ENCODE measurements around the gene CFAP65. TPM values are rescaled to one million over a fixed set of nuclear protein-coding genes. Genes with fewer than 3 reads are reported as not detected.

CFAP65 gene
- total and polyA plus RNA-seq, 2 of the 13 experiments (the other 11 are each of a cell fraction or from before 2014, with no cell fraction given), result 0.05 TPM; not detected in 1

DNA sequence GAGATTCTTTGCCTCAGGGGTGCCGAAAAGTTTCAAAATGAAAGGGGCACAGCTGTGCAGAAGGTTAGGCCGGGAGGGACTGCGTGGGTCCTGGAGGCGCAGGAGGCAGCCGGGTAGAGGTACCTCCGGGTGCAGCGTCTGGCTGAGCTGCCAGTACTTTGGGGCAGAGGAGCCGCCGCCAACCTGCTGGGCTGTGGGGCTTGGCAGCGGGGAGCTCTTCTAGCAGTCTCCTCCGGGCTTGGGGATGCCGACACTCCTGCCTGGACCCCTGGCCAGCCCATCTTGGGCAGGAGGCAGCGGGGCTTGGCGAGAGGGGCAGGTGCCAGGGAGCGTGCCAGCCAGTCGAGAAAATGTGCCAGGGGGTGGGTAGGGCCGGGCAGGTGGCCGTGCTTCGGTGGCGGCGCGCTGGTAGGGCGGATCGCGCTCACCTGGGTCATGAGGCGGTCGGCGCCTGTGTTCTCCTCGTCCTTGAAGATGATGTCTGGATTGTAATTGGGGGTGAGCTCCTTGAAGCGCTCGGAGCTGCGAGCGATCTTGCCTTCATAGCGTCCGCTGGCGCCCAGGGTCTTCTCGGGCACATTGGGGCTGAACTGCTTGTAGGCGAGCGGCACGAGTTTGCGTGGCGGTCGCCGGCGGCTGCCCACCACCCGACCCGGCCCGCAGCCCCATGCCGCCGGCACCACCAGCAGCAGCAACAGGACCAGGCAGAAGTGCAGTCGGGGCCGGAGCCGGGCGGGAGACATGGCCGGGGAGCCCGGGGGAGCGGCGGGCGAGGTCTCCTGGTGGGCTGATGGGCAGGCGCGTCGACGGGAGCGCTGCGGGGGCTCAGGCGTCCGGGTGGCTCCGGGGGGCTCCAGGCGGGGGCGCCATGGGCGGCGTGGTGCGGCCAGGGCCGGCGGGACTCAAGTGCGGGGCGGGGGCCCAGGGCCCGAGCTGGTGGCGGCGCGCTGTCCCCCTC is 18.7 kb upstream of the CFAP65 start (continued):
- TF ChIP-seq, protein P1, sequence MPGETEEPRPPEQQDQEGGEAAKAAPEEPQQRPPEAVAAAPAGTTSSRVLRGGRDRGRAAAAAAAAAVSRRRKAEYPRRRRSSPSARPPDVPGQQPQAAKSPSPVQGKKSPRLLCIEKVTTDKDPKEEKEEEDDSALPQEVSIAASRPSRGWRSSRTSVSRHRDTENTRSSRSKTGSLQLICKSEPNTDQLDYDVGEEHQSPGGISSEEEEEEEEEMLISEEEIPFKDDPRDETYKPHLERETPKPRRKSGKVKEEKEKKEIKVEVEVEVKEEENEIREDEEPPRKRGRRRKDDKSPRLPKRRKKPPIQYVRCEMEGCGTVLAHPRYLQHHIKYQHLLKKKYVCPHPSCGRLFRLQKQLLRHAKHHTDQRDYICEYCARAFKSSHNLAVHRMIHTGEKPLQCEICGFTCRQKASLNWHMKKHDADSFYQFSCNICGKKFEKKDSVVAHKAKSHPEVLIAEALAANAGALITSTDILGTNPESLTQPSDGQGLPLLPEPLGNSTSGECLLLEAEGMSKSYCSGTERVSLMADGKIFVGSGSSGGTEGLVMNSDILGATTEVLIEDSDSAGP (CRISPR knock-in tag; IDR thresholded peaks at IDR 0.05; ENCODE audit: borderline replicate concordance), result 0 out of 2 replicates have a peak, but pooled peaks have one; percentile 1
- TF ChIP-seq, protein P2, sequence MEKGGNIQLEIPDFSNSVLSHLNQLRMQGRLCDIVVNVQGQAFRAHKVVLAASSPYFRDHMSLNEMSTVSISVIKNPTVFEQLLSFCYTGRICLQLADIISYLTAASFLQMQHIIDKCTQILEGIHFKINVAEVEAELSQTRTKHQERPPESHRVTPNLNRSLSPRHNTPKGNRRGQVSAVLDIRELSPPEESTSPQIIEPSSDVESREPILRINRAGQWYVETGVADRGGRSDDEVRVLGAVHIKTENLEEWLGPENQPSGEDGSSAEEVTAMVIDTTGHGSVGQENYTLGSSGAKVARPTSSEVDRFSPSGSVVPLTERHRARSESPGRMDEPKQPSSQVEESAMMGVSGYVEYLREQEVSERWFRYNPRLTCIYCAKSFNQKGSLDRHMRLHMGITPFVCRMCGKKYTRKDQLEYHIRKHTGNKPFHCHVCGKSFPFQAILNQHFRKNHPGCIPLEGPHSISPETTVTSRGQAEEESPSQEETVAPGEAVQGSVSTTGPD (CRISPR knock-in tag; IDR thresholded peaks at IDR 0.05), result no peak
- TF ChIP-seq ZNF33B (CRISPR knock-in tag; IDR thresholded peaks at IDR 0.05), result 0 out of 2 replicates have a peak, but pooled peaks have one; percentile 23
- TF ChIP-seq, protein P3, sequence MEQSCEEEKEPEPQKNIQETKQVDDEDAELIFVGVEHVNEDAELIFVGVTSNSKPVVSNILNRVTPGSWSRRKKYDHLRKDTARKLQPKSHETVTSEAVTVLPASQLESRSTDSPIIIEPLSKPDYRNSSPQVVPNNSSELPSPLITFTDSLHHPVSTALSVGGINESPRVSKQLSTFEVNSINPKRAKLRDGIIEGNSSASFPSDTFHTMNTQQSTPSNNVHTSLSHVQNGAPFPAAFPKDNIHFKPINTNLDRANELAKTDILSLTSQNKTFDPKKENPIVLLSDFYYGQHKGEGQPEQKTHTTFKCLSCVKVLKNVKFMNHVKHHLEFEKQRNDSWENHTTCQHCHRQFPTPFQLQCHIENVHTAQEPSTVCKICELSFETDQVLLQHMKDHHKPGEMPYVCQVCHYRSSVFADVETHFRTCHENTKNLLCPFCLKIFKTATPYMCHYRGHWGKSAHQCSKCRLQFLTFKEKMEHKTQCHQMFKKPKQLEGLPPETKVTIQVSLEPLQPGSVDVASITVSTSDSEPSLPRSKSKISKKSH (CRISPR knock-in tag; IDR thresholded peaks at IDR 0.05; ENCODE audit: borderline replicate concordance), result no peak
- TF ChIP-seq RNF2 (conservative IDR thresholded peaks at IDR 0.05; ENCODE audit: low read depth), result no peak
- TF ChIP-seq NBN (conservative IDR thresholded peaks at IDR 0.05), result no peak
- peak; percentile 50 for TF ChIP-seq AGO2 (optimal IDR thresholded peaks at IDR 0.05; ENCODE audit: low read depth, low read length)
- TF ChIP-seq MYC (CRISPR knock-in tag; IDR thresholded peaks at IDR 0.05; ENCODE audit: borderline replicate concordance), result 0 out of 2 replicates have a peak, but pooled peaks have one; percentile 12
- TF ChIP-seq HDAC1 (CRISPR knock-in tag; IDR thresholded peaks at IDR 0.05), result 0 out of 2 replicates have a peak, but pooled peaks have one; percentile 31
- TF ChIP-seq NR1H2 (CRISPR knock-in tag; IDR thresholded peaks at IDR 0.05; ENCODE audit: borderline replicate concordance, low read depth), result no peak
- 0 out of 2 replicates have a peak, but pooled peaks have one; percentile 21 for TF ChIP-seq ZBTB7B (CRISPR knock-in tag; IDR thresholded peaks at IDR 0.05)
- TF ChIP-seq, protein P4, sequence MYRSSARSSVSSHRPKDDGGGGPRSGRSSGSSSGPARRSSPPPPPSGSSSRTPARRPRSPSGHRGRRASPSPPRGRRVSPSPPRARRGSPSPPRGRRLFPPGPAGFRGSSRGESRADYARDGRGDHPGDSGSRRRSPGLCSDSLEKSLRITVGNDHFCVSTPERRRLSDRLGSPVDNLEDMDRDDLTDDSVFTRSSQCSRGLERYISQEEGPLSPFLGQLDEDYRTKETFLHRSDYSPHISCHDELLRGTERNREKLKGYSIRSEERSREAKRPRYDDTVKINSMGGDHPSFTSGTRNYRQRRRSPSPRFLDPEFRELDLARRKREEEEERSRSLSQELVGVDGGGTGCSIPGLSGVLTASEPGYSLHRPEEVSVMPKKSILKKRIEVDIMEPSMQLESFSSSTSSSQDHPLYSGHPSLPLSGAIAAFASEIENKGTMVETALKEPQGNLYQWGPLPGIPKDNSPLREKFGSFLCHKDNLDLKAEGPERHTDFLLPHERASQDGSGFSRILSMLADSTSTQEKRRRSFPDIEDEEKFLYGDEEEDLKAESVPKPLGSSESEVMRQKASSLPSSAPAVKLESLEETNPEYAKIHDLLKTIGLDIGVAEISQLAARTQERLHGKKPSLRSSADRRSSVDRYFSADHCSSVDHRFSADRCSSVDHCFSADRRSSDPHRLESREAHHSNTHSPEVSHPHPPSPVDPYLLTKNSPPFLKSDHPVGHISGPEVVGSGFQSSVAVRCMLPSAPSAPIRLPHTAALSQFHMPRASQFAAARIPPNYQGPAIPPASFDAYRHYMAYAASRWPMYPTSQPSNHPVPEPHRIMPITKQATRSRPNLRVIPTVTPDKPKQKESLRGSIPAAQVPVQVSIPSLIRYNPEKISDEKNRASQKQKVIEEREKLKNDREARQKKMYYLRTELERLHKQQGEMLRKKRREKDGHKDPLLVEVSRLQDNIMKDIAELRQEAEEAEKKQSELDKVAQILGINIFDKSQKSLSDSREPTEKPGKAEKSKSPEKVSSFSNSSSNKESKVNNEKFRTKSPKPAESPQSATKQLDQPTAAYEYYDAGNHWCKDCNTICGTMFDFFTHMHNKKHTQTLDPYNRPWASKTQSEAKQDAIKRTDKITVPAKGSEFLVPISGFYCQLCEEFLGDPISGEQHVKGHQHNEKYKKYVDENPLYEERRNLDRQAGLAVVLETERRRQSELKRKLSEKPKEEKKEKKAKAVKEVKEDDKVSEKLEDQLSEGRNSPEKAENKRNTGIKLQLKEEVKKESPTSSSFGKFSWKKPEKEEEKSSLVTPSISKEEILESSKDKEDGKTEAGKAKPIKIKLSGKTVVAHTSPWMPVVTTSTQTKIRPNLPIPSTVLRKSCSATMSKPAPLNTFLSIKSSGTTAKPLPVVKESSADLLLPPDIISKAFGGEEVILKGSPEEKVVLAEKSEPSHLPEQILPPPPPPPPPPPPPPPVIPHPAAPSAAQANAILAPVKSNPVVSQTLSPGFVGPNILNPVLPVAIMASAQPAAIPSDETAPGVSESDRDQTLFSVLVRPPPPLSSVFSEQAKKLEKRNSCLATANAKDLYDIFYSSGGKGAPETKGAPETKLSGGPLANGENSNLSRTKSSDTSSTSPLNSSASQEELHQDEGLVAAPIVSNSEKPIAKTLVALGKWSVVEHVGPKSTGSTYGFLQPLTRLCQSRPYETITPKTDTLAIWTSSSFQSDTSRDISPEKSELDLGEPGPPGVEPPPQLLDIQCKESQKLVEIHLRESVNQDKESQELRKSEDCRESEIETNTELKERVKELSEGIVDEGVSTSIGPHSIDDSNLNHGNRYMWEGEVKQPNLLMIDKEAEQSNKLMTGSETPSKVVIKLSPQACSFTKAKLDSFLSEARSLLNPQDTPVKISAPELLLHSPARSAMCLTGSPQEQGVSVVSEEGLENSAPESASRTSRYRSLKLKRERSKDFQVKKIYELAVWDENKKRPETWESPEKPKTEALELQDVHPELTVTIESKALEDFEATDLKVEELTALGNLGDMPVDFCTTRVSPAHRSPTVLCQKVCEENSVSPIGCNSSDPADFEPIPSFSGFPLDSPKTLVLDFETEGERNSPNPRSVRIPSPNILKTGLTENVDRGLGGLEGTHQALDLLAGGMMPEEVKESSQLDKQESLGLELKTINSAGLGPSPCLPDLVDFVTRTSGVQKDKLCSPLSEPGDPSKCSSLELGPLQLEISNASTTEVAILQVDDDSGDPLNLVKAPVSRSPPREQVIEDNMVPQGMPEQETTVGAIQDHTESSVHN (CRISPR knock-in tag; IDR thresholded peaks at IDR 0.05), result peak; percentile 20; the same call in 1 of the 2 replicates
- TF ChIP-seq MTA3 (CRISPR knock-in tag; IDR thresholded peaks at IDR 0.05), result no peak
- TF ChIP-seq ZNF383 (CRISPR knock-in tag; IDR thresholded peaks at IDR 0.05; ENCODE audit: borderline replicate concordance), result no peak
- TF ChIP-seq PITX1 (CRISPR knock-in tag; IDR thresholded peaks at IDR 0.05), result peak; percentile 47; the same call in 1 of the 2 replicates

Measured in HepG2 (cell line).